OCI-LY3 (cell line): Measurements from ENCODE around the gene SNX11.

Source experiments
- H2AFZ ChIP-seq: fragments of 200-600, 300-600 bp; shearing (Covaris generic); 2 replicates; pipeline ENCODE4 v1.6.0; 2014; ENCODE audit warnings: antibody characterized with exemption, low read depth, low read length
- H3K27ac ChIP-seq: fragments of 200-600, 300-600 bp; sonication (generic); 2 replicates; pipeline ENCODE4 v1.5.1; 2014; ENCODE audit warnings: mild to moderate bottlenecking, low read length, moderate library complexity, mixed read lengths
- H3K27me3 ChIP-seq: fragments of 200-600, 300-600 bp; sonication (generic); 2 replicates; pipeline ENCODE4 v1.6.1; 2014; ENCODE audit warnings: low read depth, low read length, mixed read lengths
- H3K36me3 ChIP-seq: fragments of 200-600, 300-600 bp; sonication (generic); replicated peaks from 2 replicates; pipeline ENCODE3; 2014; ENCODE audit warnings: low read depth, low read length, mixed read lengths
- H3K4me1 ChIP-seq: fragments of 300-600, 200-600 bp; sonication (generic); 2 replicates; pipeline ENCODE4 v1.6.1; 2014; ENCODE audit warnings: low read length, mixed read lengths
- H3K4me2 ChIP-seq: fragments of 200-600, 300-600 bp; sonication (generic); 2 replicates; pipeline ENCODE4 v1.6.1; 2014; ENCODE audit warnings: low read length, mixed read lengths
- H3K4me3 ChIP-seq: fragments of 300-600, 200-600 bp; sonication (generic); 2 replicates; pipeline ENCODE4 v1.5.1; 2014; ENCODE audit warnings: antibody characterized with exemption, mild to moderate bottlenecking, low read length, moderate library complexity
- H3K79me2 ChIP-seq: fragments of 300-600, 200-600 bp; shearing (Covaris generic); 2 replicates; pipeline ENCODE4 v1.6.1; 2014; ENCODE audit warnings: mild to moderate bottlenecking, low read length, mixed read lengths
- H3K9ac ChIP-seq: fragments of 300-600, 200-600 bp; shearing (Covaris generic); 2 replicates; pipeline ENCODE4 v1.6.0; 2014; ENCODE audit warnings: mild to moderate bottlenecking, low read length, moderate library complexity
- H3K9me3 ChIP-seq: fragments of 200-600, 300-600 bp; shearing (Covaris generic); 2 replicates; pipeline ENCODE4 v1.6.1; 2014; ENCODE audit warnings: low read length, mixed read lengths; ENCODE audit not compliant: insufficient read depth
- H4K20me1 ChIP-seq: fragments of 200-600, 300-600 bp; sonication (generic); 2 replicates; pipeline ENCODE4 v1.6.1; 2016; ENCODE audit warnings: low read length, mixed read lengths; ENCODE audit not compliant: insufficient read depth
- CTCF ChIP-seq: fragments of 200-600, 300-600 bp; sonication (generic); IDR thresholded peaks from 2 replicates; pipeline ENCODE4 v1.5.1; 2014; ENCODE audit warnings: antibody characterized with exemption, low read length, low read depth
- EZH2phosphoT487 ChIP-seq: fragments of 200-600 bp; shearing (Covaris generic); IDR thresholded peaks from 2 replicates; pipeline ENCODE4 v1.6.1; 2018; ENCODE audit warnings: antibody characterized with exemption, mixed run types, low read depth

SNX11 gene

GRCh38 chr17:48081858-48082257 is 25.7 kb upstream of the SNX11 start:
- Histone ChIP-seq H3K27ac (no peak overlapping the region), H4K20me1 (peaks cover 39% of the 10 kb centered on the region), H3K9ac (no peak overlapping the region), H3K4me2 (no peak overlapping the region), H3K79me2 (peaks cover 83% of the 10 kb centered on the region), H3K36me3 (no peaks in the 10 kb centered on the region), H2AFZ (no peak overlapping the region), H3K9me3 (no peaks in the 10 kb centered on the region), H3K4me1 (no peaks in the 10 kb centered on the region), H3K27me3 (no peaks in the 10 kb centered on the region), H3K4me3 (no peak overlapping the region)
- no peak for TF ChIP-seq EZH2phosphoT487
- no peak for TF ChIP-seq CTCF

GRCh38 chr17:48084932-48085331 is 22.6 kb upstream of the SNX11 start:
- H3K79me2 ChIP-seq, result peaks cover 87% of the 10 kb centered on the region
- no peaks in the 10 kb centered on the region for H3K36me3 ChIP-seq
- no peak overlapping the region for H3K4me2 ChIP-seq
- H4K20me1 ChIP-seq, result peaks cover 32% of the 10 kb centered on the region
- H3K9ac ChIP-seq, result no peak overlapping the region
- no peak overlapping the region for H2AFZ ChIP-seq
- no peaks in the 10 kb centered on the region for H3K9me3 ChIP-seq
- no peaks in the 10 kb centered on the region for H3K4me1 ChIP-seq
- H3K4me3 ChIP-seq, result no peak overlapping the region
- no peak for TF ChIP-seq EZH2phosphoT487
- no peak for TF ChIP-seq CTCF
- no peaks in the 10 kb centered on the region for H3K27me3 ChIP-seq
- H3K27ac ChIP-seq, result no peak overlapping the region

GRCh38 chr17:48093341-48094045 is 14.1 kb upstream of the SNX11 start:
- peaks cover 100% of the 10 kb centered on the region for H3K79me2 ChIP-seq
- H4K20me1 ChIP-seq, result peaks cover 25% of the 10 kb centered on the region
- H3K4me2 ChIP-seq, result no peak overlapping the region
- no peak for TF ChIP-seq CTCF
- no peak for TF ChIP-seq EZH2phosphoT487
- no peak overlapping the region for H3K27ac ChIP-seq
- no peak overlapping the region for H3K9ac ChIP-seq
- peaks cover 12% of the 10 kb centered on the region for H3K36me3 ChIP-seq
- no peak overlapping the region for H2AFZ ChIP-seq
- H3K9me3 ChIP-seq, result no peaks in the 10 kb centered on the region
- H3K4me3 ChIP-seq, result no peak overlapping the region
- 0 out of 2 replicates have a peak, but pooled peaks cover 7% of the 10 kb centered on the region for H3K4me1 ChIP-seq
- H3K27me3 ChIP-seq, result no peaks in the 10 kb centered on the region

GRCh38 chr17:48095611-48096010 is 12.0 kb upstream of the SNX11 start:
- H3K36me3 ChIP-seq, result peaks cover 17% of the 10 kb centered on the region
- H3K79me2 ChIP-seq, result peaks cover 100% of the 10 kb centered on the region
- peaks cover 31% of the 10 kb centered on the region for H4K20me1 ChIP-seq
- no peak overlapping the region for H3K9ac ChIP-seq
- no peak overlapping the region for H3K4me2 ChIP-seq
- H3K9me3 ChIP-seq, result no peaks in the 10 kb centered on the region
- peaks cover 13% of the 10 kb centered on the region for H3K4me1 ChIP-seq
- no peak overlapping the region for H3K4me3 ChIP-seq
- no peaks in the 10 kb centered on the region for H3K27me3 ChIP-seq
- no peak overlapping the region for H2AFZ ChIP-seq
- H3K27ac ChIP-seq, result no peak overlapping the region
- no peak for TF ChIP-seq EZH2phosphoT487
- no peak for TF ChIP-seq CTCF
